Measurements from ENCODE around the gene CLIP2. TPM values are rescaled to one million over a fixed set of nuclear protein-coding genes. Genes with fewer than 3 reads are reported as not detected.

The CLIP2 gene
- polyA plus RNA-seq, 1 experiment: 5.6 TPM

DNA sequence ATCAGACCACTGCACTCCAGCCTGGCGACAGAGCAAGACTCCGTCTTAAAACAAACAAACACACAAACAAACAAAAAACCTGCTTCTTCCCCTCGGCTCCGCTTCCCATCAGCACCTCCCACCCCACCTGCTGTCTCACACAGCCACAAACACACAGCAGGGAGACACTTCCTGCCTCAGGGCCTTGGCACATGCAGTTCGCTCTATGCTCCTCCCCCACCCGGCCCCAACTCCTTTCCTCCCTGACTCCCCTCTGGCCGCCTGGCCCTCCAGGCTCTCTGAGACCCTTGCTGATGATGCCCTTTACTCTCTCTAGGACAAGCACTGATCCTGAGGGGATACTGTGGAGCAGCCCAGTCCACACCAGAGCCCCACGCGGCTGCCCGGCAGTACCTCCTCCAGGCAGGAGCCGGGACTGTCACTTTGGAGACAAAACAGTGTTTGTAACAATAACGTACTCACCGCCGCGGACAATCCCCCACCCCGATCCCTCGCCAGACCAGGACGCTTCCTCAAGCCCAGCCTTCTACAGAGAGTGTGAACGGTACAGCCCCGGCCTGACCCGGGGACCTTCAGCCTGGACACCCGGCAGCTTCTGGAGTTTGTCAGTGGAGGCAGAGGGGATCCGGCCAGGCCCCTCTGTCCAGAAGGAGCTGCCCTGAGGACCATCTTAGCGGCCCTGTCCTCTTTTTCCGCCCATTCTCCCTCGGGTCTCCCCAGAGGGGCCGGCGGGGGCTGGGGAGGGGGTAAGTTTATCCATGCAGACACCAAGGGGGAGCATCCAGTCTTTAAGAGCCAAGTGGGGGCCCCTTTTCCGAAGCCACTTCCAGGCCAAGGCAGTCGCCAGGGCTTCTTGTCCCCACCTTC, 114.5 kb downstream of the CLIP2 start:
- CTCF ChIA-PET: interaction anchor here (22.8 kb wide), 1 partner anchor 196 kb away, joined by 416 read pairs; the partner anchor contains the start of gene LAT2

GRCh38 chr7:74404388-74404700, 115.1 kb downstream of the CLIP2 start:
- TF ChIP-seq CTCF (IDR thresholded peaks at IDR 0.05; ENCODE audit: insufficient read depth, low read depth, low read length): no peak
- Histone ChIP-seq H3K36me3 (ENCODE audit: control insufficient read depth, insufficient read depth, low read length) (peaks cover 19% of the 10 kb centered on the region), H3K27me3 (ENCODE audit: control insufficient read depth, insufficient read depth, low read length) (no peaks in the 10 kb centered on the region), H3K4me3 (ENCODE audit: low read depth, low read length) (no peak overlapping the region)
- ChIA-PET POLR2A (no interaction called here), CTCF (interaction anchor here (22.8 kb wide), 1 partner anchor 196 kb away, joined by 416 read pairs; the partner anchor contains the start of gene LAT2)
- no peak for DNase-seq (ENCODE audit: low read depth)

More for the DNA sequence above, 114.5 kb downstream of the CLIP2 start:
- TF ChIP-seq CTCF (IDR thresholded peaks at IDR 0.05; ENCODE audit: insufficient read depth, low read depth, low read length): no peak
- Histone ChIP-seq H3K4me3 (ENCODE audit: low read depth, low read length) (no peak overlapping the region), H3K36me3 (ENCODE audit: control insufficient read depth, insufficient read depth, low read length) (peaks cover 19% of the 10 kb centered on the region), H3K27me3 (ENCODE audit: control insufficient read depth, insufficient read depth, low read length) (no peaks in the 10 kb centered on the region)
- no peak for DNase-seq (ENCODE audit: low read depth)
- POLR2A ChIA-PET: no interaction called here

GRCh38 chr7:74404741-74405140, 115.5 kb downstream of the CLIP2 start:
- ChIA-PET CTCF (interaction anchor here (0.7 to 22.8 kb wide), 3 partner anchors 9 to 197 kb away, joined by 3 to 416 read pairs (median 3); partner anchors contain the start of gene LAT2), POLR2A (no interaction called here)
- Histone ChIP-seq H3K36me3 (ENCODE audit: control insufficient read depth, insufficient read depth, low read length) (peaks cover 19% of the 10 kb centered on the region), H3K4me3 (ENCODE audit: low read depth, low read length) (no peak overlapping the region), H3K27me3 (ENCODE audit: control insufficient read depth, insufficient read depth, low read length) (no peaks in the 10 kb centered on the region)
- TF ChIP-seq CTCF (IDR thresholded peaks at IDR 0.05; ENCODE audit: insufficient read depth, low read depth, low read length): no peak
- DNase-seq (ENCODE audit: low read depth): no peak

- ChIA-PET POLR2A (no interaction called here), CTCF (interaction anchor here (0.7 to 22.8 kb wide), 6 partner anchors 10 to 205 kb away, joined by 3 to 416 read pairs (median 3); partner anchors contain the start of gene LAT2)
- peak; percentile 44 for TF ChIP-seq CTCF (IDR thresholded peaks at IDR 0.05; ENCODE audit: insufficient read depth, low read depth, low read length)
- Histone ChIP-seq H3K36me3 (ENCODE audit: control insufficient read depth, insufficient read depth, low read length) (peaks cover 19% of the 10 kb centered on the region), H3K27me3 (ENCODE audit: control insufficient read depth, insufficient read depth, low read length) (no peaks in the 10 kb centered on the region), H3K4me3 (ENCODE audit: low read depth, low read length) (no peak overlapping the region)
- no peak for DNase-seq (ENCODE audit: low read depth)
Measured at GRCh38 chr7:74405191-74405898, 116.1 kb downstream of the CLIP2 start.

DNA sequence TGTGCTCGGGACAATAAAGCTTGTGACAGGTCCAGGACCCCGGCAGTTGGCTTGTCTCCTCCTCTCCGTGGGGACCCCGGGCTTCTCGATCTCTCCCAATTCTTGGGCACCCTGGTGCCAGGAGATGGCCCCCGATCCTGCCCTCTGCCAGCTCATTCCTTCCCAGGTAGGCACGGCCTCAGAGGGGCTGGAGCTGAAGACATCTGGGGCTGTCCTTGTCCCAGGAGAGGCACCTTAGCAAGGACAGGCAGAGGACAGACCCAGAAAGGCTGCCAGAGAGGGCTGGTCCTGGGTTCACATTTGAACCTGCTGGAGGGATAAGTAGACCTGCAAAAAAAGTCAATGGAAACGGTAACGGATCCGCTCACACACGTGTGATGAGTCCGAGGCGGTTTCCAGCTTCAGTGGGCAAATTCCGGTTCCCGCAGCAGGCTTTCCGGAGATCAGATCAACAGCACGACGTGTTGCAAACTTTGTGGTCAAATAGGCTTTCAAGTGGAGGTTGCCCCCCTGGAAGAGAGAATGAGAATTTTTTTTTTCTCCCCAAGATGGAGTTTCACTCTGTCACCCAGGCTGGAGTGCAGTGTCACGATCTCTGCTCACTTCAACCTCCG, 116.8 kb downstream of the CLIP2 start:
- Histone ChIP-seq H3K4me3 (ENCODE audit: low read depth, low read length) (no peak overlapping the region), H3K36me3 (ENCODE audit: control insufficient read depth, insufficient read depth, low read length) (peaks cover 19% of the 10 kb centered on the region), H3K27me3 (ENCODE audit: control insufficient read depth, insufficient read depth, low read length) (no peaks in the 10 kb centered on the region)
- POLR2A ChIA-PET: no interaction called here
- no peak for TF ChIP-seq CTCF (IDR thresholded peaks at IDR 0.05; ENCODE audit: insufficient read depth, low read depth, low read length)
- no peak for DNase-seq (ENCODE audit: low read depth)
- CTCF ChIA-PET: interaction anchor here (0.8 to 22.8 kb wide), 7 partner anchors 10 to 205 kb away, joined by 3 to 416 read pairs (median 4); partner anchors contain the start of gene LAT2
